Activated CD4-positive, alpha-beta memory T cell treated with anti-CD3 and anti-CD28 coated beads, Interleukin-2, amount 10 ng/mL, durations not matched to agents 7 days and 5 days (primary cell): ENCODE data around the gene CEBPZOS. TPM values are rescaled to one million over a fixed set of nuclear protein-coding genes. Genes with fewer than 3 reads are reported as not detected.
"Not testable (repeated sequence)": the region's sequence is repeated elsewhere in the genome, so short reads cannot be mapped to it uniquely, and the experiment has no call there.

Experiments used
- CTCF ChIA-PET: fragments of 350-600 bp; sonication (Branson Sonifier 250); formaldehyde crosslinking; loops from one replicate; lab custom pipeline; 2021; ENCODE audit warnings: antibody characterized with exemption, inconsistent platforms; lab: Charles Lee
- POLR2A ChIA-PET: fragments of 350-600 bp; sonication (Branson Sonifier 250); formaldehyde crosslinking; loops from one replicate; lab custom pipeline; 2021; ENCODE audit warnings: antibody characterized with exemption; lab: Charles Lee
- DNase-seq: peaks from one replicate; pipeline ENCODE4 v3.0.0-alpha.2; 2020
- H3K27ac Mint-ChIP-seq: one replicate; pipeline ENCODE4 v1.8.0; 2021; ENCODE audit warnings: mild to moderate bottlenecking, mixed read lengths
- H3K27me3 Mint-ChIP-seq: one replicate; pipeline ENCODE4 v1.8.0; 2021; ENCODE audit warnings: mixed read lengths
- H3K36me3 Mint-ChIP-seq: one replicate; pipeline ENCODE4 v1.8.0; 2021; ENCODE audit warnings: low read depth, mixed read lengths
- H3K4me1 Mint-ChIP-seq: one replicate; pipeline ENCODE4 v1.8.0; 2021; ENCODE audit warnings: mixed read lengths
- H3K4me3 Mint-ChIP-seq: one replicate; pipeline ENCODE4 v1.8.0; 2021; ENCODE audit warnings: mild to moderate bottlenecking, mixed read lengths
- H3K9me3 Mint-ChIP-seq: one replicate; pipeline ENCODE4 v1.8.0; 2021; ENCODE audit warnings: mixed read lengths
- total RNA-seq, 2 experiments: library from RNA; stranded (reverse); gene quantifications; one replicate each; pipeline ENCODE4 v1.2.3, GENCODE V29; 2021

The CEBPZOS gene
- total RNA-seq, 2 experiments from 2014 or later: 32.9 to 36.3 TPM

- Mint-ChIP-seq H3K36me3 (no peaks in the 10 kb centered on the region), H3K4me1 (no peaks in the 10 kb centered on the region), H3K4me3 (no peak overlapping the region), H3K9me3 (no peaks in the 10 kb centered on the region), H3K27me3 (peaks cover 4% of the 10 kb centered on the region), H3K27ac (no peak overlapping the region)
- no peak for DNase-seq
- ChIA-PET POLR2A (no interaction called here), CTCF (no interaction called here)
These were observed 24.7 kb upstream of the CEBPZOS start for GRCh38 chr2:37171624-37171950.

GRCh38 chr2:37173741-37174140 lies 22.6 kb upstream of the CEBPZOS start:
- no peaks in the 10 kb centered on the region for H3K4me1 Mint-ChIP-seq
- H3K27me3 Mint-ChIP-seq: peaks cover 8% of the 10 kb centered on the region
- H3K27ac Mint-ChIP-seq: no peak overlapping the region
- POLR2A ChIA-PET: no interaction called here
- no peak for DNase-seq
- H3K9me3 Mint-ChIP-seq: no peaks in the 10 kb centered on the region
- no peaks in the 10 kb centered on the region for H3K36me3 Mint-ChIP-seq
- H3K4me3 Mint-ChIP-seq: no peak overlapping the region
- CTCF ChIA-PET: no interaction called here

GRCh38 chr2:37180006-37180639 lies 16.2 kb upstream of the CEBPZOS start:
- Mint-ChIP-seq H3K9me3 (no peaks in the 10 kb centered on the region), H3K4me1 (no peaks in the 10 kb centered on the region), H3K36me3 (no peaks in the 10 kb centered on the region), H3K4me3 (no peak overlapping the region), H3K27ac (no peak overlapping the region), H3K27me3 (peaks cover 33% of the 10 kb centered on the region)
- ChIA-PET POLR2A (interaction anchor here (1.3 kb wide), 1 partner anchor 17 kb away, joined by 6 read pairs; the partner anchor contains the start of gene CEBPZOS), CTCF (no interaction called here)
- no peak for DNase-seq

DNA sequence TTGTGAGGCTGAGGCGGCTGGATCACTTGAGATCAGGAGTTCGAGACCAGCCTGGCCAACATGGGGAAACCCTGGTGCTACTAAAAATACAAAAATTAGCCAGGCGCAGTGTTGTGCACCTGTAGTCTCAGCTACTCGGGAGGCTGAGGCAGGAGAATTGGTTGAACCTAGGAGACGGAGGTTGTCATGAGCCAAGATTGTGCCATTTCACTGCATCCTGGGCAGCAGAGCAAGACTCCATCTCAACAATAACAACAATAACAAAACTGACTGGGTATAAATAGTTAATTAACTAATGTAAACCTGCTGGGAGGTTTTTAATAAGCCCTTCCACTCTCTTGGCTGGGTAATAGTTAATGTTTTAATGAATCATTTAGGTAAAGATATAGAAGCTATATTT lies 15.7 kb upstream of the CEBPZOS start:
- no peak for DNase-seq
- H3K27me3 Mint-ChIP-seq: peaks cover 33% of the 10 kb centered on the region
- ChIA-PET POLR2A (no interaction called here), CTCF (no interaction called here)
- H3K27ac Mint-ChIP-seq: no peak overlapping the region
- no peaks in the 10 kb centered on the region for H3K9me3 Mint-ChIP-seq
- no peak overlapping the region for H3K4me3 Mint-ChIP-seq
- H3K36me3 Mint-ChIP-seq: no peaks in the 10 kb centered on the region
- no peaks in the 10 kb centered on the region for H3K4me1 Mint-ChIP-seq

- CTCF ChIA-PET: interaction anchor here (0.8 to 0.9 kb wide), 2 partner anchors 15 to 214 kb away, joined by 3 read pairs; no protein-coding TSS in a partner anchor
- H3K4me1 Mint-ChIP-seq: no peaks in the 10 kb centered on the region
- H3K27ac Mint-ChIP-seq: no peak overlapping the region
- no peaks in the 10 kb centered on the region for H3K36me3 Mint-ChIP-seq
- H3K9me3 Mint-ChIP-seq: no peaks in the 10 kb centered on the region
- POLR2A ChIA-PET: no interaction called here
- H3K4me3 Mint-ChIP-seq: no peak overlapping the region
- H3K27me3 Mint-ChIP-seq: peaks cover 36% of the 10 kb centered on the region
- no peak for DNase-seq
These were observed 14.3 kb upstream of the CEBPZOS start for GRCh38 chr2:37181726-37182684.

DNA sequence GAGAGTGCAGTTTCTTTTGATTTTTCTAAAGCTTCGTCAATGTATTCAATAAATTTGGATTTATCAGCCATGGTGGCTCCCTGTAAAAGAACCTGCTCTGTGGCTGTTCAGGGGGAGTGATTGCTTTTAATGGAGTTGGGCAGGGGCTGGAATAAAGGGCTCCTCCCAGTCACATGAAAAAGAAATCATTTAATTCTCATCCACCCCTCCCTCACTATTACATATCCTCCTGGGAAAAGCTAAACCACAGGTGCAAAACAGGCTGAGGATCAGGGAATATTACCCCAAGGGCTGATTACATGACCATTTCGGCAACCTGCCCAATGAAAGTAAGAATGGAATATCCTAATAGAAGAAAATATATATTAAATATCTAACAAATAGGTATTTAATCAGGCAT lies 7.7 kb upstream of the CEBPZOS start, which contains the start of gene SULT6B1:
Gene SULT6B1 (minus strand): TSS at position 101 of the 400 bp plus-strand sequence. CDS start 30 bp downstream, at position 71.
- POLR2A ChIA-PET: no interaction called here

GRCh38 chr2:37189452-37190153 lies 6.7 kb upstream of the CEBPZOS start:
- no peak overlapping the region for H3K27ac Mint-ChIP-seq

More for the DNA sequence above, 7.7 kb upstream of the CEBPZOS start, which contains the start of gene SULT6B1:
- Mint-ChIP-seq H3K4me1 (peaks cover 7% of the 10 kb centered on the region), H3K36me3 (no peaks in the 10 kb centered on the region), H3K9me3 (no peaks in the 10 kb centered on the region), H3K27ac (no peak within 1 kb of the TSS), H3K4me3 (no peak within 1 kb of the TSS), H3K27me3 (peaks cover 18% of the 10 kb centered on the region)
- CTCF ChIA-PET: no interaction called here
- DNase-seq: no peak

DNA sequence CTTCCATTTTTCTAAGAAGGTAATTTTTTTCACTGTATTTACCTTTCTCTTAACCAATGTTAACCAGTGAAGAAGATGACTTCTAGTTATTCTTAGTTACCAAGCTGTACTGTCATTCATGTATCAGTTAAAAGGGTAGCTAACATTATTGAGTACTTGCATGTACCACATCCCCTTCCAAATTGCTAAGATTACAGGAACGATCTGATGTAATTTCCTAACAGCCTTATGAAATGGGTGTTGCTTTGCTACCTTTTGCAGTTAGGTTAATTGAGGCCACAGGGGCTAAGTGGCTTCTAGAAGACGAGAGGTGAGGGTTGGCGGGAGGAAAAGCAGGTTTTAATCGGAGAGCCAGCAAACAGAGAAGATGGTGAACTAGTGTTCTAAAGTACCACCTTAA lies 6.0 kb upstream of the CEBPZOS start:
- Mint-ChIP-seq H3K9me3 (no peaks in the 10 kb centered on the region), H3K4me1 (peaks cover 7% of the 10 kb centered on the region), H3K27me3 (peaks cover 15% of the 10 kb centered on the region), H3K4me3 (no peak overlapping the region), H3K36me3 (no peaks in the 10 kb centered on the region), H3K27ac (no peak overlapping the region)
- ChIA-PET POLR2A (interaction anchor here (2.2 kb wide), 1 partner anchor 34 kb away, joined by 5 read pairs; the partner anchor contains the start of gene EIF2AK2), CTCF (no interaction called here)
- no peak for DNase-seq

More at GRCh38 chr2:37189452-37190153, 6.7 kb upstream of the CEBPZOS start:
- peaks cover 7% of the 10 kb centered on the region for H3K4me1 Mint-ChIP-seq
- H3K36me3 Mint-ChIP-seq: no peaks in the 10 kb centered on the region
- DNase-seq: no peak
- H3K4me3 Mint-ChIP-seq: no peak overlapping the region
- H3K9me3 Mint-ChIP-seq: no peaks in the 10 kb centered on the region
- peaks cover 18% of the 10 kb centered on the region for H3K27me3 Mint-ChIP-seq
- ChIA-PET POLR2A (interaction anchor here (2.2 kb wide), 1 partner anchor 33 kb away, joined by 5 read pairs; the partner anchor contains the start of gene EIF2AK2), CTCF (interaction anchor here (0.6 kb wide), 1 partner anchor 10 kb away, joined by 3 read pairs; no protein-coding TSS in a partner anchor)

DNA sequence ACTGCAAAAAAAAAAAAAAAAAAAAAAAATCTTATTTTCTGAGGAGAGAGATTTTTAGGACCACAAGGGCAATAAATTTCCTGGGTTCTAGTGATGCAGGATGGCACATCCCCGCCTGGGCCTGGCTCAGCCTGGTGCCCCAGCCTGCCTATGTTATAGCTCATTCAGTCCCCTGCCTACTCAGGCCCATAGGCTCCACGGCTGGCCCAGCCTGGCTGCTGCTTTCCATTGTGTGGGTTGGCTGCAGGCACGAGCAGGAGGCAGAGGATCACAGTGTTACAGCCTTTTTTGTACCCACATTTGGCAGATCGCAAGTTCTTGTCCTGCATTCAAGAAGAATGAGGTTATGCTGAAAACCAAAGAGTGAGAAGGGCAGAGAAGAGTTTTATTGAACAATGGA lies 5.0 kb upstream of the CEBPZOS start:
- Mint-ChIP-seq H3K27me3 (peaks cover 11% of the 10 kb centered on the region), H3K36me3 (peaks cover under 1% of the 10 kb centered on the region), H3K4me1 (peaks cover 8% of the 10 kb centered on the region), H3K9me3 (no peaks in the 10 kb centered on the region), H3K4me3 (no peak overlapping the region), H3K27ac (no peak overlapping the region)
- no peak for DNase-seq
- ChIA-PET CTCF (interaction anchor here (0.7 to 0.8 kb wide), 2 partner anchors 34 to 93 kb away, joined by 3 to 5 read pairs; partner anchors contain the start of gene EIF2AK2), POLR2A (interaction anchor here (2.2 kb wide), 1 partner anchor 35 kb away, joined by 5 read pairs; the partner anchor contains the start of gene EIF2AK2)

DNA sequence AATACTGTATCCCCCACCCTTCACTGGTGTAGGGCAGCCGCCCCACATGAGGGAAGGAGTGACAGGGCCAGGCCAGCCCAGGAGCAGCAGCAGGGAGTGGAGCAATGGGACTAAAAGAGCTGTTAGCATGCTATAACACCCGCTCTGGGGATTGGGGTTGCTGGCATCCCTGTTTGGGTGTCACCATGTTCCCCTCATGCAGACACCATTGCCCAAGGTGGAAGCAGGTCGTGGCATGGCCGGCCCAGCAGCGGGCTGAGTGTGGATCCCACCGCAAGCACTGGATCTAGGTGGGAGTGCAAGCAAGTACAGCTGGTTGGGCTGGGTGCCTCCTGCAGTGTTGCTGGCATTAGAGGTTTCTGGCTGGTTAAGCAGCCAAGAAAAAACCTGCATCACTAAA lies 4.5 kb upstream of the CEBPZOS start:
- H3K9me3 Mint-ChIP-seq: no peaks in the 10 kb centered on the region
- no peak for DNase-seq
- no peak overlapping the region for H3K27ac Mint-ChIP-seq
- POLR2A ChIA-PET: interaction anchor here (2.2 kb wide), 1 partner anchor 36 kb away, joined by 5 read pairs; the partner anchor contains the start of gene EIF2AK2
- peaks cover 10% of the 10 kb centered on the region for H3K4me1 Mint-ChIP-seq
- H3K36me3 Mint-ChIP-seq: peaks cover 2% of the 10 kb centered on the region
- H3K4me3 Mint-ChIP-seq: no peak overlapping the region
- H3K27me3 Mint-ChIP-seq: peaks cover 8% of the 10 kb centered on the region
- CTCF ChIA-PET: no interaction called here

DNA sequence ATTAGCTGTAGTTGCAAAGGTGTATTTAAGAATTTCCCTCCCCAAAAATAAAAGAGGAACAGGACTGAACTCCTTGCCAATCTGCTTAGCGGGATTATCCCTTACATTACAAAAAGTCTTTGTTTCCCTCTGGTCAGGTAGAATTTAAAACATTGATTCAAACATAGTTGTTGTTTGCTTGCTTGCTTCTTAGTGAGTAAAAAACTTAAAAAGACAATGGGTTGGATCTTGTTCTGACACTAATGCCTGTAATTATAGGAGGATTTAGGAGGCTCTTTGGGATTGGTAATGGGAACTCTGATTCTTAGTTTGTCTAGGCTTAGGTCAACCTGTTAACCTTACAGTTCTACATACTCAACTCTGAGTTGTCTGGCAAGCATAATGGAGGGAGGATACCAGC lies 3.7 kb upstream of the CEBPZOS start:
- peaks cover 2% of the 10 kb centered on the region for H3K36me3 Mint-ChIP-seq
- ChIA-PET CTCF (no interaction called here), POLR2A (no interaction called here)

GRCh38 chr2:37195862-37196319 lies 405 bp upstream of the CEBPZOS start:
- CTCF ChIA-PET, H3K27me3 Mint-ChIP-seq, H3K9me3 Mint-ChIP-seq, DNase-seq: not testable (repeated sequence)
- POLR2A ChIA-PET: interaction anchor here (1.0 kb wide), 1 partner anchor 387 kb away, joined by 3 read pairs; no protein-coding TSS in a partner anchor
- Mint-ChIP-seq H3K36me3 (peaks cover 11% of the 10 kb centered on the region), H3K4me3 (peak overlapping the region; percentile 98), H3K27ac (peak overlapping the region; percentile 97), H3K4me1 (peaks cover 15% of the 10 kb centered on the region)

More for the DNA sequence above, 3.7 kb upstream of the CEBPZOS start:
- no peaks in the 10 kb centered on the region for H3K9me3 Mint-ChIP-seq
- no peak for DNase-seq
- H3K4me3 Mint-ChIP-seq: no peak overlapping the region
- H3K27me3 Mint-ChIP-seq: peaks cover 6% of the 10 kb centered on the region
- no peak overlapping the region for H3K27ac Mint-ChIP-seq
- H3K4me1 Mint-ChIP-seq: peaks cover 17% of the 10 kb centered on the region
